ENCODE measurements around the gene EML3.
A peak's percentile ranks its signal among the peaks of the same experiment; 100 is the strongest.

DNA sequence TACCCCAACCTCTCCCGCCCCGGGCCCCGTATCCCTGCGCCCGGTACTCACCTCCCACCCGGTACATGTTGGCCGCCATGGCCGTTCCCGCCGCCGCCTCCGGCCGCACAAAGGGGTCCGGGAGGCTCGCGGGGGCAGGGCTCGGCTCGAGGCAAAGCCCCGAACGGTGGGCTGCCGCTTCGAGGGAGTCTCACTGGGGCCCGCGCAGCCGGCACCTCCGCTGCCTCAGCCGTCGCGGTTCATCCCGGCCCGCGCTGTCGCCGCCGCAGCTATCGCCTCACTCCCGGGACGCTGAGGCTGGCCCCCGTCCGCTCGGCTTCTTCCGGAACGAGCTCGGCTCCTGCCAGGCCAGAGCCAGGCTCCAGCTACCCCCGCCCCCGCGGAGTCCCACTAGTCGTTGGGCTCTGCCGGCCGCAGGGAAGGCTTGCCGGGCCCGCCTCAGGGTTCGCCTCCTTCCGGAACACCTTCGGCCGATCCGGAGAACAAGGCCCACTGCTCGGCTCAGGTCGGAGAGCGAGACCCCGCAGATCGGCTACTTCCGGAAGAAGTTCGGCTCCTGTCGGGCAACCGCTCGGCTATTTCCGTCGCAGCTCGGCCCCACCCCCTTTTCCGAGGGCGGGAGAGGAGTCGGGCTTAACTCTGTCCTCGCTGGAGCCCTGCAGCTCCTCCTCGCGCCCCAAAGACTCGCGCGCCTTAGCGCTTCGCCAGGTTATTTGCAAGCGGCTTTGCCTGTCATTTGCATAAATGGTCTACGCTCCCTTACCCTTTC is 11.0 kb downstream of the EML3 start, which contains the start of gene MTA2:
- TF ChIP-seq, protein P1, sequence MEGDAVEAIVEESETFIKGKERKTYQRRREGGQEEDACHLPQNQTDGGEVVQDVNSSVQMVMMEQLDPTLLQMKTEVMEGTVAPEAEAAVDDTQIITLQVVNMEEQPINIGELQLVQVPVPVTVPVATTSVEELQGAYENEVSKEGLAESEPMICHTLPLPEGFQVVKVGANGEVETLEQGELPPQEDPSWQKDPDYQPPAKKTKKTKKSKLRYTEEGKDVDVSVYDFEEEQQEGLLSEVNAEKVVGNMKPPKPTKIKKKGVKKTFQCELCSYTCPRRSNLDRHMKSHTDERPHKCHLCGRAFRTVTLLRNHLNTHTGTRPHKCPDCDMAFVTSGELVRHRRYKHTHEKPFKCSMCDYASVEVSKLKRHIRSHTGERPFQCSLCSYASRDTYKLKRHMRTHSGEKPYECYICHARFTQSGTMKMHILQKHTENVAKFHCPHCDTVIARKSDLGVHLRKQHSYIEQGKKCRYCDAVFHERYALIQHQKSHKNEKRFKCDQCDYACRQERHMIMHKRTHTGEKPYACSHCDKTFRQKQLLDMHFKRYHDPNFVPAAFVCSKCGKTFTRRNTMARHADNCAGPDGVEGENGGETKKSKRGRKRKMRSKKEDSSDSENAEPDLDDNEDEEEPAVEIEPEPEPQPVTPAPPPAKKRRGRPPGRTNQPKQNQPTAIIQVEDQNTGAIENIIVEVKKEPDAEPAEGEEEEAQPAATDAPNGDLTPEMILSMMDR (CRISPR knock-in tag; IDR thresholded peaks at IDR 0.05), result 0 out of 2 replicates have a peak, but pooled peaks have one; percentile 2
- no peak for TF ChIP-seq RARA (CRISPR knock-in tag; IDR thresholded peaks at IDR 0.05)

Measured in HepG2 (cell line).